ENCODE measurements around the gene LAMTOR1.
A peak's percentile ranks its signal among the peaks of the same experiment; 100 is the strongest.

LAMTOR1 gene

DNA sequence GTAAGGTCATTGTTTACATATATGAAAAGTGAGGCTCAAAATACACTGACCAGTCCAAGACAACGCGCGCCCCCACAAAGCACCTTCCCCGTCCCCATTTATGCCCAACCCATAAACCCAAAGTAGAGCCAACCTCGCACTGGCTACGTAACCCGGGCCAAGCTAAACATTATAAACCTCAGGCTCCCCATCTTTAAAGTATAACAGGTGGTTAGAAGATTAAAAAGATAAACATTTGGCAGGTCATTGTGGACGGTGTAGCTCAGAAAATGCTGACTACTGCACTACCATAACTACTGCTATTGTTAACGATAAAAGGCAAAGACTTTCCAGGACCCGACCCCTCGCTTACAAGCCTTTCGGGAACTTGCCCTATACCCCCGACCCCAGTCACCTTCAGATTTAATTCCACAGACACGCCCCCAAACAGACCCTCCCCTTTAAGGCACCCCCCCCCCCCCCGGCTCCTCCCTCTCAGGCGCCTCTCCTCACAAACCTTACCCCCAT is 23.2 kb downstream of the LAMTOR1 start:
- H3K4me1 ChIP-seq (ENCODE audit: insufficient read depth, low read length): peaks cover 23% of the 10 kb centered on the region
- peak overlapping the region; percentile 74 to 80 for H3K4me3 ChIP-seq (ENCODE audit: low read depth in 1 of 2, low read length in 2 of 2)
- no peaks in the 10 kb centered on the region for H3K9me3 ChIP-seq (ENCODE audit: low read length)
- H3K9ac ChIP-seq (ENCODE audit: low read length): peak overlapping the region; percentile 50
- no peaks in the 10 kb centered on the region for H3K27me3 ChIP-seq (ENCODE audit: control insufficient read depth in 1 of 2, insufficient read depth in 2 of 2, low read length in 2 of 2)
- H3K36me3 ChIP-seq (ENCODE audit: insufficient read depth, low read length): no peaks in the 10 kb centered on the region
- peak overlapping the region; percentile 87 for H3K27ac ChIP-seq (ENCODE audit: low read depth, low read length)

DNA sequence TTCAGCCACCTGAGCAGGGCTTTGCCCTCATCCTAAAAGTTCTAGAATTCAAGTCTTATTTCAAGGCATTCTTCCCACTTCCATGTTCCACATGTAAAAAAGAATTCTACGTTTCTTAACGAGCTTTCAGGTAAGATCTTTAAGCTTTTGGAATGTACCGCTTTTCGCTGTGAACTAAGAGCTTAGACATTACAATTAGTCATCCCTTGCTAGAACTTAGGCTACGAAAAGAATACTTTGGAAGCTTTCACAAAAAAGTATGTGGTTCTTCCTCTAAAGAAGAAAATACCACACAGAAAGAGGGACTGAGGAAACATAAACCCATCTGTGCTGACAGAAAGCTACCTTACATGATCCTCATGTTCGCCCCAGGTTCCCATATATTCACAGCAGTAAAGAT is 24.6 kb downstream of the LAMTOR1 start:
- H3K4me3 ChIP-seq (ENCODE audit: low read depth in 1 of 2, low read length in 2 of 2): no peak overlapping the region
- H3K36me3 ChIP-seq (ENCODE audit: insufficient read depth, low read length): no peaks in the 10 kb centered on the region
- no peaks in the 10 kb centered on the region for H3K27me3 ChIP-seq (ENCODE audit: control insufficient read depth in 1 of 2, insufficient read depth in 2 of 2, low read length in 2 of 2)
- no peak overlapping the region for H3K9ac ChIP-seq (ENCODE audit: low read length)
- H3K9me3 ChIP-seq (ENCODE audit: low read length): no peaks in the 10 kb centered on the region
- peak overlapping the region; percentile 81 for H3K27ac ChIP-seq (ENCODE audit: low read depth, low read length)
- peaks cover 23% of the 10 kb centered on the region for H3K4me1 ChIP-seq (ENCODE audit: insufficient read depth, low read length)

DNA sequence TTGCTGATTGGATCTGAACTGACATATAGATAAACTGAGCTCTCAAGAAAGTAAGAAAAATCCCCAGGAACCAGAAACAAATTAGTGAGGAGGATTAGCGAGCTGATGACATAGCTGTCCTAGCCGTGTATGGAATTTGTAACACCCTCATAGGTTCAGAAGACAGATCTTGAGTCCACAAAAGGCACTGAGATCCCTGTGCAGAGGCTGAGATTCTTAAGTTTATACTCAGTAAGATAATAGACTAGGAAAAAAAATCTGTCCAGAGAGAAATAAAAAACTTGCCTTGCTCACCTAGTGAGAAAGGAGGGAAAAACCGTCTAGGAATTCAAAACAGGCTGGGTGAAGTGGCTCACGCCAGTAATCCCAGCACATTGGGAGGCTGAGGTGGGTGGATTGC is 27.3 kb downstream of the LAMTOR1 start:
- Histone ChIP-seq H3K4me1 (ENCODE audit: insufficient read depth, low read length) (peaks cover 22% of the 10 kb centered on the region), H3K27me3 (ENCODE audit: control insufficient read depth in 1 of 2, insufficient read depth in 2 of 2, low read length in 2 of 2) (no peaks in the 10 kb centered on the region), H3K27ac (ENCODE audit: low read depth, low read length) (no peak overlapping the region), H3K36me3 (ENCODE audit: insufficient read depth, low read length) (no peaks in the 10 kb centered on the region), H3K9me3 (ENCODE audit: low read length) (no peaks in the 10 kb centered on the region), H3K4me3 (ENCODE audit: low read depth in 1 of 2, low read length in 2 of 2) (no peak overlapping the region), H3K9ac (ENCODE audit: low read length) (no peak overlapping the region)

DNA sequence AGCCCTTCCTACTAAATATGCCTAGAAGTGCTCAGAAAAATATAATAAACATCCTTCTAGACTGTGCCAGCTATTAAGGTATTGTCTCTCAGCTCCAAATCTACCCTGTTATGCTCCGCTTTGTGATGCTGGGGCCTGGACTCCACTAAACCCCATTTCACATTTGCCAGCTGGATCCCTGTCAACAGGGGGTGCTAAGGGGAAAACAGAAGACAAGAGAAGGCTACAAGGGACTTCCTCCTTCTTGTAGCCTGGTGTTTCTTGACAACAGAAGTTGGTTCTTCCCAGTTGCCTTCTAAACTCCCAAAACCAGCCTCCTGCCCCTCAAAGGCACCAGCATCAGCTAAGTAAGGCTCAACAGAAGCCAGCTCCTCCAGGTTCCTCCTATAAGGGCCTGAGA is 28.0 kb downstream of the LAMTOR1 start:
- H3K27me3 ChIP-seq (ENCODE audit: control insufficient read depth in 1 of 2, insufficient read depth in 2 of 2, low read length in 2 of 2): no peaks in the 10 kb centered on the region
- H3K4me1 ChIP-seq (ENCODE audit: insufficient read depth, low read length): peaks cover 27% of the 10 kb centered on the region
- no peak overlapping the region for H3K4me3 ChIP-seq (ENCODE audit: low read depth in 1 of 2, low read length in 2 of 2)
- no peak overlapping the region for H3K9ac ChIP-seq (ENCODE audit: low read length)
- no peaks in the 10 kb centered on the region for H3K9me3 ChIP-seq (ENCODE audit: low read length)
- no peak overlapping the region for H3K27ac ChIP-seq (ENCODE audit: low read depth, low read length)
- no peaks in the 10 kb centered on the region for H3K36me3 ChIP-seq (ENCODE audit: insufficient read depth, low read length)

DNA sequence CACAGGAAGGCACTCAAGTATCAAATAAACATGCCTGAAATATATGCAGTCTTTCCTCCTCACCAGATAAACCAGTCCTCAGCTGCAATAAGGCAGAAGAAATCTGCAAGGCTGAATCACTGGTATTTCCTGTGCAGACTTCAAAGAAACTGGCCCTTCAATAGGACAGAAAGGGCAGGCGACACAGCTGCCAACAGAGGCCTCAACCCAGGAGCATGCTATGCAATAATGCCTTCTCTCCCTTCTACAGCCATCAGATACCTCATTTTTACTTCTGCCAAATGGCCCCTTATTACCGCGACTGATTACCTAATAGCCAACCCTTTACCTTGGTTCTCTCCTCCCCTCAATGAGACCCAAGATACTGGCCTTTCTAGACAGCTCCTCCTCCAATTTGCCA is 30.7 kb downstream of the LAMTOR1 start:
- Histone ChIP-seq H3K4me1 (ENCODE audit: insufficient read depth, low read length) (peaks cover 39% of the 10 kb centered on the region), H3K9me3 (ENCODE audit: low read length) (no peaks in the 10 kb centered on the region), H3K36me3 (ENCODE audit: insufficient read depth, low read length) (no peaks in the 10 kb centered on the region), H3K4me3 (ENCODE audit: low read depth in 1 of 2, low read length in 2 of 2) (no peak overlapping the region), H3K9ac (ENCODE audit: low read length) (no peak overlapping the region), H3K27ac (ENCODE audit: low read depth, low read length) (peak overlapping the region; percentile 43), H3K27me3 (ENCODE audit: control insufficient read depth in 1 of 2, insufficient read depth in 2 of 2, low read length in 2 of 2) (no peaks in the 10 kb centered on the region)

DNA sequence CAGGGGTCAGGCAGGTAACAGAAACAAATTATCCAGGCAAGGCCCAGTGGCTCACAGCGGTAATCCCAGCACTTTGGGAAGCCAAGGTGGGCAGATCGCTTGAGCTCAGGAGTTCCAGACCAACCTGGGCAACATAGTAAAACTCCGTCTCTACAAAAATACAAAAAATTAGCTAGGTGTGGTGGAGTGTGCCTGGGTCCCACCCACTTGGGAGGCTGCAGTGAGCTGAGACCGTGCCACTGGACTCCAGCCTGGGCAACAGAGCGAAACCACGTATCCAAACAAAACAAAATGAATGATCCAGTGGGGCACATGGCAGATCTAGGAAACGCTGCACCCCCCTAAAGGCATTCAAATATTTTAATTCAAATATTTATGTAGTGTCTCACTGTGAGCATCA is 32.6 kb downstream of the LAMTOR1 start:
- H3K4me3 ChIP-seq (ENCODE audit: low read depth in 1 of 2, low read length in 2 of 2): no peak overlapping the region
- H3K9me3 ChIP-seq (ENCODE audit: low read length): no peaks in the 10 kb centered on the region
- H3K4me1 ChIP-seq (ENCODE audit: insufficient read depth, low read length): peaks cover 49% of the 10 kb centered on the region
- H3K9ac ChIP-seq (ENCODE audit: low read length): no peak overlapping the region
- H3K27me3 ChIP-seq (ENCODE audit: control insufficient read depth in 1 of 2, insufficient read depth in 2 of 2, low read length in 2 of 2): no peaks in the 10 kb centered on the region
- no peaks in the 10 kb centered on the region for H3K36me3 ChIP-seq (ENCODE audit: insufficient read depth, low read length)
- H3K27ac ChIP-seq (ENCODE audit: low read depth, low read length): no peak overlapping the region

DNA sequence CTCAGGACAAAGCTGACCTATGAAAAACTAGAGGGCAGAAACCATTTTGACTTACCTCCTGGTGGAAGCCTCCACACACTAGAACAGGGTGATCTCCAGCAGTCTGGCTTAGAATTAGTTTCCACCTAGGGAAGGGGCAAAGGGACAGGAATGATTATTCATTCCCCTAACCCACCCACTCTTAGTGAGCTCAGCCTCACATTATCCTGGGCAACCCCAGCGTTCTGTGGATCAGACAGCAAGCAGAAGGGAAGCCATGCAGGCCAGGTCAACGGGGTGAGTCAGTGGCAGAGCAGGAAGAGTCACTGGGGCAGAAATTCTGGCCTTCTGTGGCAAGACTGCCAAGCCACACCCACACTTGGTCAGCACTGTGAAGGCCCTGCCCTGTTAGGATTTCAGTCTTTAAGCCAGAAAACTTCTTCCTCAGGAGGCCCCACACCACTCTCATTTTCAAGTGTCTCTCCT is 33.3 kb downstream of the LAMTOR1 start:
- Histone ChIP-seq H3K27me3 (ENCODE audit: control insufficient read depth in 1 of 2, insufficient read depth in 2 of 2, low read length in 2 of 2) (no peaks in the 10 kb centered on the region), H3K27ac (ENCODE audit: low read depth, low read length) (peak overlapping the region; percentile 53), H3K9ac (ENCODE audit: low read length) (no peak overlapping the region), H3K9me3 (ENCODE audit: low read length) (no peaks in the 10 kb centered on the region), H3K4me3 (ENCODE audit: low read depth in 1 of 2, low read length in 2 of 2) (peak overlapping the region in 1 of 2 donors; percentile 14), H3K36me3 (ENCODE audit: insufficient read depth, low read length) (no peaks in the 10 kb centered on the region), H3K4me1 (ENCODE audit: insufficient read depth, low read length) (peaks cover 49% of the 10 kb centered on the region)

DNA sequence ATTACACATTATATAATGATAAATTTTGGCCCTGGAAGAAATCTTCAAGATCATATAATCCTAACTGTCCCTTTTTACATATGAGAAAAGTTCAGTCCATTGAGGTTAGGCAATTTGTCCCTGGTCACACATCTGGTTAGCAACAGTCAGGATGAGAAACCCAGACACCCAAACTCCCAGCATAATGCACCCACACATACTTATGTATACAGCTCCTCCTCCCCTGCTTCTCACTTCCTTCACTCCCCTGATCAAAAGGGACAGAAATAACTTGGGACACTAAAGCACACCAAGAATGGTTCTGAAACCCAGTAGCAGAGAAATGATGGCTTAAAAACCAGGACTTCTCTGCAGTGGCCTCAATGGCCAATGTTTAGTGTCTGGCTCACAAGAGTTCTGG is 33.9 kb downstream of the LAMTOR1 start:
- Histone ChIP-seq H3K27me3 (ENCODE audit: control insufficient read depth in 1 of 2, insufficient read depth in 2 of 2, low read length in 2 of 2) (no peaks in the 10 kb centered on the region), H3K36me3 (ENCODE audit: insufficient read depth, low read length) (no peaks in the 10 kb centered on the region), H3K9ac (ENCODE audit: low read length) (no peak overlapping the region), H3K4me1 (ENCODE audit: insufficient read depth, low read length) (peaks cover 49% of the 10 kb centered on the region), H3K9me3 (ENCODE audit: low read length) (no peaks in the 10 kb centered on the region), H3K27ac (ENCODE audit: low read depth, low read length) (peak overlapping the region; percentile 53), H3K4me3 (ENCODE audit: low read depth in 1 of 2, low read length in 2 of 2) (peak overlapping the region in 1 of 2 donors; percentile 14)

DNA sequence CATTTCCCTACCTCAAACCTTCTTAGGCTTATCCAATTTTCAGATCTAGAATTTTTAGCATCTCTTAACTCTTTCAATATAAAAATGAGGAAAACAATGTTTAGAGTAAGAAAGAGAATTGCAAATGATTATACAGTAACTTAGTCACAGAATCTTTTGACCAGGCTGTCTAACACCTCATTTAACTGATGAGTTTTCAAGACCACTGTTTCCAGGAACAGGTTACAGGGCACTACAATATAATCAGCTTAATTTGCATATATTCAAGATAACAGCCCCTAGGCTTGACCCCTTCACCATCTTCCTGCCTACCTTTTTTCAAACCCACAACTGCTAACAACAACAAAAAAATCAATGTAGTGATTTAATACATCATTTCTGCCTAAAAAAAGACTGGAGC is 35.4 kb downstream of the LAMTOR1 start:
- H3K27ac ChIP-seq (ENCODE audit: low read depth, low read length): no peak overlapping the region
- no peaks in the 10 kb centered on the region for H3K36me3 ChIP-seq (ENCODE audit: insufficient read depth, low read length)
- no peaks in the 10 kb centered on the region for H3K27me3 ChIP-seq (ENCODE audit: control insufficient read depth in 1 of 2, insufficient read depth in 2 of 2, low read length in 2 of 2)
- no peak overlapping the region for H3K9ac ChIP-seq (ENCODE audit: low read length)
- no peaks in the 10 kb centered on the region for H3K9me3 ChIP-seq (ENCODE audit: low read length)
- peaks cover 49% of the 10 kb centered on the region for H3K4me1 ChIP-seq (ENCODE audit: insufficient read depth, low read length)
- no peak overlapping the region for H3K4me3 ChIP-seq (ENCODE audit: low read depth in 1 of 2, low read length in 2 of 2)

DNA sequence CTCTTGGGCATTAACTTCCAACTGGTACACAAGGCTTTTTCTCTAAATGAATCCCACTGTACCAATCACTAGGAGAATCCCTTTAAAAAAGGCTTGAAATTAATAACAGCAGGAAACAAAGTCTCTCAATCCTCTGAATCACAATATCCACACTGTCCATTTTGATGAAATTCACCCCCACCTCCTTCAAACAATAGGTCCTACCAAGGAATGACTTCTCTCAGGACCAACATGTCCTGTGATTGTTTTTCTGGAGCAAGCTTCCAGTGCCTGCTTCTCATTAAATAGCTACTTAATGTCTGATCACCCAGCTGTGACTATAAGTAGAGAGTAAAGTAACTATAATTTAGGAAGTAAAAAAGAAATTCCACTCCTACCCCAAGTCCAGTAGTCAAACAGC is 35.8 kb downstream of the LAMTOR1 start:
- peak overlapping the region; percentile 69 for H3K27ac ChIP-seq (ENCODE audit: low read depth, low read length)
- H3K27me3 ChIP-seq (ENCODE audit: control insufficient read depth in 1 of 2, insufficient read depth in 2 of 2, low read length in 2 of 2): no peaks in the 10 kb centered on the region
- no peak overlapping the region for H3K4me3 ChIP-seq (ENCODE audit: low read depth in 1 of 2, low read length in 2 of 2)
- no peak overlapping the region for H3K9ac ChIP-seq (ENCODE audit: low read length)
- peaks cover 46% of the 10 kb centered on the region for H3K4me1 ChIP-seq (ENCODE audit: insufficient read depth, low read length)
- H3K36me3 ChIP-seq (ENCODE audit: insufficient read depth, low read length): no peaks in the 10 kb centered on the region
- no peaks in the 10 kb centered on the region for H3K9me3 ChIP-seq (ENCODE audit: low read length)

DNA sequence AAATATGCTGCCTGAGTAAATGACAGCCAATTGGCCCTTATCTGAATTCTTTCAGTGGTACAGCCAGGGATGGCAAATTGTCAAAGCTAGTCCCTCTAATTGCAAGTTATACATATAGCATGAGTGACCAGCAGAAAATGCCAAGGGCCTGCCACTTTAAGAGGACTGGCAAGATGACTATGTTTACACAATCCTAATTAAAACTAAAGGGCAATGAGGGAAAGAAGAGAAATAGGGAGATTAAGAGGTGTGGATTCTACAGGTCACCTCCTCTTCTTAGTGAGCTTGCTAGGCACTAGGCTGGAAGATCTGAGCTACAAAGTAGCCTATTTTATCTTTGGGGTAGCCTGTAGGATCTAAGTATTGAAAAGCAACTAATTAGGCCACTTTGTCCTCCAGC is 36.2 kb downstream of the LAMTOR1 start:
- Histone ChIP-seq H3K27ac (ENCODE audit: low read depth, low read length) (peak overlapping the region; percentile 69), H3K4me1 (ENCODE audit: insufficient read depth, low read length) (peaks cover 42% of the 10 kb centered on the region), H3K4me3 (ENCODE audit: low read depth in 1 of 2, low read length in 2 of 2) (no peak overlapping the region), H3K9me3 (ENCODE audit: low read length) (no peaks in the 10 kb centered on the region), H3K36me3 (ENCODE audit: insufficient read depth, low read length) (no peaks in the 10 kb centered on the region), H3K27me3 (ENCODE audit: control insufficient read depth in 1 of 2, insufficient read depth in 2 of 2, low read length in 2 of 2) (no peaks in the 10 kb centered on the region), H3K9ac (ENCODE audit: low read length) (no peak overlapping the region)

DNA sequence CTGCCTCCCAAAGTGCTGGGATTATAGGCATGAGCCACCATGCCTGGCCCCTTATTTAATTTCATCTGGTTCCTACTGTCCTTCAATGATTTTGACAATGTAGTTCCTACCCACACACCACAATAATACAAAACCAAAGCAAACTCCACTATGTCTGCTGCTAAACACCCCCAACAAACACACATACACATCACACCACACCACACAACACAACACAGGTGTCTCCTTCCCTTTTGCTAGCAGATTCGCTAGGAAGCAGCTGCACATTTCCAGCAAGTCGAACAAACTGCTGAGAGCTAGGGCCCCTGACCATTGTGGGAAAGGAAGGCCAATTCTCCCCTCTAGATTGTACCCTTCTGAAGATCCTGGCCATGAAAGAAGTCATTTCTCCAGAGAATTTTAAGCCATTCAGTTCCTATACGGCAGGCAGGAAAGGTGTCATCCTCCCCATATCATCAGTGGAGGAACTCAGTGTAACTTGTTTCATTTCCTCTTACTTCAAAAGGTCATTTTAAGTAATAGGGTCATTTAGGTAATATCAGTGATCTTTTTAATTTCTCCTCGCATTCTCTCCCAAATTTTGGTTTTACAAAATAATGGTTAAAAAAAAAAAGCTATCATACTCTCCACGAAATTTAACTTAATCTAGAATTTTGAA is 41.2 kb downstream of the LAMTOR1 start:
- H3K4me3 ChIP-seq (ENCODE audit: low read depth in 1 of 2, low read length in 2 of 2): no peak overlapping the region
- H3K36me3 ChIP-seq (ENCODE audit: insufficient read depth, low read length): no peaks in the 10 kb centered on the region
- H3K27ac ChIP-seq (ENCODE audit: low read depth, low read length): no peak overlapping the region

More for the DNA sequence above, 41.2 kb downstream of the LAMTOR1 start:
- H3K9me3 ChIP-seq (ENCODE audit: low read length): no peaks in the 10 kb centered on the region
- H3K4me1 ChIP-seq (ENCODE audit: insufficient read depth, low read length): peaks cover 5% of the 10 kb centered on the region
- H3K27me3 ChIP-seq (ENCODE audit: control insufficient read depth in 1 of 2, insufficient read depth in 2 of 2, low read length in 2 of 2): no peaks in the 10 kb centered on the region
- no peak overlapping the region for H3K9ac ChIP-seq (ENCODE audit: low read length)

All from muscle layer of colon (tissue), 2 donors.